ENCODE data around the gene CRHR1. TPM values are rescaled to one million over a fixed set of nuclear protein-coding genes. Genes with fewer than 3 reads are reported as not detected.

Gene CRHR1
- total RNA-seq, 1 experiment from 2014 or later = 0.15 TPM

DNA sequence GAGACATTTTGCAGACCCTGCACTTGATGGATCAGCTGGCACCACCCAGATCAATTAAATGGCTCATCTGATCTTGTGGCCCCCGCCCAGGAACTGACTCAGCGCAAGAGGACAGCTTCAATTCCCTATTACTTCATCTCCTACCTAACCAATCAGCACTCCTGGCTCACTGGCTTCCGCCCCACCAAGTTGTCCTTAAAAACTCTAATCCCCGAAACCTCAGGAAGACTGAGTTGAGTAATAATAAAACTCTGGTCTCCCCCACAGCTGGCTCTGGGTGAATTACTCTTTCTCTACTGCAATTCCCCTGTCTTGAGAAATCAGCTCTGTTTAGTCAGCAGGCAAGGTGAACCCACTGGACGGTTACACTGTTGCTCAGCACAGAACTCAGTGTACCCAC lies 84.2 kb downstream of the CRHR1 start:
- Histone ChIP-seq H3K27me3 (ENCODE audit: control insufficient read depth, insufficient read depth, low read length) (no peaks in the 10 kb centered on the region; the same call in 1 of the 2 replicates), H3K27ac (ENCODE audit: low read length) (no peak overlapping the region), H3K36me3 (ENCODE audit: control insufficient read depth, insufficient read depth, low read length) (no peaks in the 10 kb centered on the region), H3K4me1 (ENCODE audit: control insufficient read depth, insufficient read depth, low read length) (no peaks in the 10 kb centered on the region), H3K9me3 (ENCODE audit: control insufficient read depth, insufficient read depth, low read depth, low read length) (no peaks in the 10 kb centered on the region), H3K4me3 (ENCODE audit: low read depth in 2 of 2, low read length in 2 of 2) (no peak overlapping the region)
- no TSS peak for BruUV-seq (replicated peaks)
- in situ Hi-C loops (cut with HindIII; ENCODE audit: low pct_unique_long_range_greater_than_20kb, low sequenced_read_pairs) = no loop called here
- POLR2A ChIA-PET = no interaction called here
- TF ChIP-seq POLR2AphosphoS5 (IDR thresholded peaks at IDR 0.05; ENCODE audit: low read depth, low read length) (no peak), TCF7L2 (IDR thresholded peaks at IDR 0.05; ENCODE audit: low read depth, low read length) (no peak), SIN3A (IDR thresholded peaks at IDR 0.05; ENCODE audit: borderline replicate concordance, insufficient read depth, low read depth, low read length) (no peak)
- TF ChIP-seq, protein P1, sequence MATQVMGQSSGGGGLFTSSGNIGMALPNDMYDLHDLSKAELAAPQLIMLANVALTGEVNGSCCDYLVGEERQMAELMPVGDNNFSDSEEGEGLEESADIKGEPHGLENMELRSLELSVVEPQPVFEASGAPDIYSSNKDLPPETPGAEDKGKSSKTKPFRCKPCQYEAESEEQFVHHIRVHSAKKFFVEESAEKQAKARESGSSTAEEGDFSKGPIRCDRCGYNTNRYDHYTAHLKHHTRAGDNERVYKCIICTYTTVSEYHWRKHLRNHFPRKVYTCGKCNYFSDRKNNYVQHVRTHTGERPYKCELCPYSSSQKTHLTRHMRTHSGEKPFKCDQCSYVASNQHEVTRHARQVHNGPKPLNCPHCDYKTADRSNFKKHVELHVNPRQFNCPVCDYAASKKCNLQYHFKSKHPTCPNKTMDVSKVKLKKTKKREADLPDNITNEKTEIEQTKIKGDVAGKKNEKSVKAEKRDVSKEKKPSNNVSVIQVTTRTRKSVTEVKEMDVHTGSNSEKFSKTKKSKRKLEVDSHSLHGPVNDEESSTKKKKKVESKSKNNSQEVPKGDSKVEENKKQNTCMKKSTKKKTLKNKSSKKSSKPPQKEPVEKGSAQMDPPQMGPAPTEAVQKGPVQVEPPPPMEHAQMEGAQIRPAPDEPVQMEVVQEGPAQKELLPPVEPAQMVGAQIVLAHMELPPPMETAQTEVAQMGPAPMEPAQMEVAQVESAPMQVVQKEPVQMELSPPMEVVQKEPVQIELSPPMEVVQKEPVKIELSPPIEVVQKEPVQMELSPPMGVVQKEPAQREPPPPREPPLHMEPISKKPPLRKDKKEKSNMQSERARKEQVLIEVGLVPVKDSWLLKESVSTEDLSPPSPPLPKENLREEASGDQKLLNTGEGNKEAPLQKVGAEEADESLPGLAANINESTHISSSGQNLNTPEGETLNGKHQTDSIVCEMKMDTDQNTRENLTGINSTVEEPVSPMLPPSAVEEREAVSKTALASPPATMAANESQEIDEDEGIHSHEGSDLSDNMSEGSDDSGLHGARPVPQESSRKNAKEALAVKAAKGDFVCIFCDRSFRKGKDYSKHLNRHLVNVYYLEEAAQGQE (IDR thresholded peaks at IDR 0.05; ENCODE audit: insufficient read depth in 1 of 2, low read depth in 2 of 2, low read length in 1 of 2) = no peak
- TF ChIP-seq, protein P2, sequence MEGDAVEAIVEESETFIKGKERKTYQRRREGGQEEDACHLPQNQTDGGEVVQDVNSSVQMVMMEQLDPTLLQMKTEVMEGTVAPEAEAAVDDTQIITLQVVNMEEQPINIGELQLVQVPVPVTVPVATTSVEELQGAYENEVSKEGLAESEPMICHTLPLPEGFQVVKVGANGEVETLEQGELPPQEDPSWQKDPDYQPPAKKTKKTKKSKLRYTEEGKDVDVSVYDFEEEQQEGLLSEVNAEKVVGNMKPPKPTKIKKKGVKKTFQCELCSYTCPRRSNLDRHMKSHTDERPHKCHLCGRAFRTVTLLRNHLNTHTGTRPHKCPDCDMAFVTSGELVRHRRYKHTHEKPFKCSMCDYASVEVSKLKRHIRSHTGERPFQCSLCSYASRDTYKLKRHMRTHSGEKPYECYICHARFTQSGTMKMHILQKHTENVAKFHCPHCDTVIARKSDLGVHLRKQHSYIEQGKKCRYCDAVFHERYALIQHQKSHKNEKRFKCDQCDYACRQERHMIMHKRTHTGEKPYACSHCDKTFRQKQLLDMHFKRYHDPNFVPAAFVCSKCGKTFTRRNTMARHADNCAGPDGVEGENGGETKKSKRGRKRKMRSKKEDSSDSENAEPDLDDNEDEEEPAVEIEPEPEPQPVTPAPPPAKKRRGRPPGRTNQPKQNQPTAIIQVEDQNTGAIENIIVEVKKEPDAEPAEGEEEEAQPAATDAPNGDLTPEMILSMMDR (IDR thresholded peaks at IDR 0.05) = no peak
- intact Hi-C loops (cut with micrococcal nuclease; ENCODE audit: unreplicated experiment) = no loop called here
- DNase-seq (ENCODE audit: low read depth, low spot score) (no peak), ATAC-seq (no peak)
- CTCF ChIA-PET = no interaction called here

DNA sequence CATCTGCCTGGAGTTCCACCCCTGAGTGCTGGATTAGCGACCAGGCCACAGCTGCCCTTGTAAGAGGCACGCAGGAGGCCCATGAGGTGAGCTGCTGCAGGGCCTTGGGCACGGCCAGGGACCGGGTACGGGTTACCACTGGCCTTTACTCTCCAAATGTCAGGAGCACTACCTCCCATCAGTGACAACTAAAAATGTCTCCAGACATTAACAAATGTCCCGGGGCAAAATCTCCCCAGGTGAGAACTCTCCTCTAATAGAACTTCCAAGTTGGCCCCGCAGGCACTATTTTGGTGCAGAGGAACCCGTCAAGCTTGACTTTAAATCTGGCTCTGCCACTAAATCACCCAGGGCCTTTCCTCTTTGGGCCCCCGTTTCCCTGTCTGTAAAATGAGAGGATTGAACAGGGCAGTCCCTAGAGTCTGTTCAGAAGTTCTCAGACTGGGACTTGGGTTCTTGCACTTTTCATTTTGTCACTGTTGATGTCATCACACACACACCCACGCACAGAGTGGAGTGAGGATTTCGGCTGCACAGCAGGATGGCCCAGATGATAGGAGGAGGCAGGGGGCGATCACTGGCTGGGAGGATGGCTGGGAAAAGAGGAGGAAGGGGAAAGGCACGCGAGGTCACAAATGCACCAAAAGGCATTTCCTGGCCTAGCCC lies 85.7 kb downstream of the CRHR1 start:
- POLR2A ChIA-PET = no interaction called here
- in situ Hi-C loops (cut with HindIII; ENCODE audit: low pct_unique_long_range_greater_than_20kb, low sequenced_read_pairs) = no loop called here

More for the DNA sequence above, 85.7 kb downstream of the CRHR1 start:
- H3K4me1 ChIP-seq (ENCODE audit: control insufficient read depth, insufficient read depth, low read length) = no peaks in the 10 kb centered on the region
- H3K4me3 ChIP-seq (ENCODE audit: low read depth in 2 of 2, low read length in 2 of 2) = no peak overlapping the region
- no peaks in the 10 kb centered on the region for H3K9me3 ChIP-seq (ENCODE audit: control insufficient read depth, insufficient read depth, low read depth, low read length)
- DNase-seq (ENCODE audit: low read depth, low spot score) = no peak
- no peak for ATAC-seq
- intact Hi-C loops (cut with micrococcal nuclease; ENCODE audit: unreplicated experiment) = no loop called here
- H3K27ac ChIP-seq (ENCODE audit: low read length) = no peak overlapping the region
- TF ChIP-seq, protein P1 (IDR thresholded peaks at IDR 0.05; ENCODE audit: insufficient read depth in 1 of 2, low read depth in 2 of 2, low read length in 1 of 2) = no peak
- TF ChIP-seq, protein P2 (IDR thresholded peaks at IDR 0.05) = no peak
- no peak for TF ChIP-seq TCF7L2 (IDR thresholded peaks at IDR 0.05; ENCODE audit: low read depth, low read length)
- no peak for TF ChIP-seq POLR2AphosphoS5 (IDR thresholded peaks at IDR 0.05; ENCODE audit: low read depth, low read length)
- no peak for TF ChIP-seq SIN3A (IDR thresholded peaks at IDR 0.05; ENCODE audit: borderline replicate concordance, insufficient read depth, low read depth, low read length)
- CTCF ChIA-PET = interaction anchor here (0.7 kb wide), 1 partner anchor 159 kb away, joined by 3 read pairs; no protein-coding TSS in a partner anchor
- no peaks in the 10 kb centered on the region for H3K36me3 ChIP-seq (ENCODE audit: control insufficient read depth, insufficient read depth, low read length)
- no peaks in the 10 kb centered on the region; the same call in 1 of the 2 replicates for H3K27me3 ChIP-seq (ENCODE audit: control insufficient read depth, insufficient read depth, low read length)
- no TSS peak for BruUV-seq (replicated peaks)

Measured in Panc1 (cell line).